ENCODE measurements around the gene HOXD3.

Gene HOXD3

DNA sequence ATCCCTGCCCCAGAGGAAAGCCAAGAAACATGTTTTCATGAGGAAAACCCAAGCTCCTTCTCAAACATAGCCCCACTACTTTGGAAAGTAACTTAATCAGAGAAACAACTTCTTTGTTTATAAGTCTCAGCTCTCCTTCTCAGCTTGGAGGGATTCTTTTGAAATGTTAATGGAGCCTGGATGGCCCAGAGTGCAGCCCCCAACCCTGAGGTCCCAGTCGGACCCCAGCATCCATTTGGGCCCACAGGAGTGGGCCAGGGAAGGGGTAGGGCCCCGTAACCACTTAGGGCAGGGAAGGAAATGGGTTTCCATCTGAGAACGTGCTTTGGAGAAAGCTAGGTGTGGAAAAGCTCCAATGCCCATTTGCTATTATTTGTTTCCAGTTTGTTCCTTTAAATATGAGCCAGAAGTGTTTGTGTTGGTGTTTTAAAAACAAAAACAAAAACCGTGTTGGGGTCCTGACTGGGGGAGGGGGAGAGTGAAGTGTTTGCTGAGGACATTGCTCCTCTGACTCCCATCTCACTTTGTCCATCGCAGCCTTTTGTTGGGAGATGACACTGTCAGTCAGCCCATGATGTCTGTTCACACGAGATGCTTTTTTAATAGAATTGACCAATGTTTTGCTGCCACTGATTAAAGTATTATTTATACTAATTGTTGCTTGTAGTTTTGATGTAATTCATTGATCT is 1.6 kb upstream of the HOXD3 start:
- H3K36me3 ChIP-seq (ENCODE audit: insufficient read depth, low read length): no peaks in the 10 kb centered on the region
- no peaks in the 10 kb centered on the region for H3K4me1 ChIP-seq (ENCODE audit: insufficient read depth, low read length)
- ATAC-seq (ENCODE audit: insufficient read depth, low read depth) (no peak), DNase-seq (no peak)
- H3K9ac ChIP-seq (ENCODE audit: low read depth, low read length): no peak overlapping the region
- H3K27ac ChIP-seq (ENCODE audit: low read length): no peak overlapping the region
- H3K4me2 ChIP-seq (ENCODE audit: insufficient read depth, low read length): no peak overlapping the region
- H2AFZ ChIP-seq (ENCODE audit: low read depth, low read length): no peak overlapping the region
- H3K27me3 ChIP-seq (ENCODE audit: insufficient read depth, low read length, poor library complexity): peaks cover 4% of the 10 kb centered on the region
- no peaks in the 10 kb centered on the region for H3K79me2 ChIP-seq (ENCODE audit: insufficient read depth, low read length)
- no peak for TF ChIP-seq EZH2 (IDR thresholded peaks at IDR 0.05; ENCODE audit: borderline replicate concordance, low read depth, low read length, severe bottlenecking)
- TF ChIP-seq, protein P1, sequence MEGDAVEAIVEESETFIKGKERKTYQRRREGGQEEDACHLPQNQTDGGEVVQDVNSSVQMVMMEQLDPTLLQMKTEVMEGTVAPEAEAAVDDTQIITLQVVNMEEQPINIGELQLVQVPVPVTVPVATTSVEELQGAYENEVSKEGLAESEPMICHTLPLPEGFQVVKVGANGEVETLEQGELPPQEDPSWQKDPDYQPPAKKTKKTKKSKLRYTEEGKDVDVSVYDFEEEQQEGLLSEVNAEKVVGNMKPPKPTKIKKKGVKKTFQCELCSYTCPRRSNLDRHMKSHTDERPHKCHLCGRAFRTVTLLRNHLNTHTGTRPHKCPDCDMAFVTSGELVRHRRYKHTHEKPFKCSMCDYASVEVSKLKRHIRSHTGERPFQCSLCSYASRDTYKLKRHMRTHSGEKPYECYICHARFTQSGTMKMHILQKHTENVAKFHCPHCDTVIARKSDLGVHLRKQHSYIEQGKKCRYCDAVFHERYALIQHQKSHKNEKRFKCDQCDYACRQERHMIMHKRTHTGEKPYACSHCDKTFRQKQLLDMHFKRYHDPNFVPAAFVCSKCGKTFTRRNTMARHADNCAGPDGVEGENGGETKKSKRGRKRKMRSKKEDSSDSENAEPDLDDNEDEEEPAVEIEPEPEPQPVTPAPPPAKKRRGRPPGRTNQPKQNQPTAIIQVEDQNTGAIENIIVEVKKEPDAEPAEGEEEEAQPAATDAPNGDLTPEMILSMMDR (IDR thresholded peaks at IDR 0.05; ENCODE audit: borderline replicate concordance, extremely low read depth, low read length, poor library complexity, severe bottlenecking): no peak
- H4K20me1 ChIP-seq (ENCODE audit: insufficient read depth, low read length): no peaks in the 10 kb centered on the region
- H3K9me3 ChIP-seq (ENCODE audit: insufficient read depth, low read length, severe bottlenecking): no peaks in the 10 kb centered on the region
- H3K4me3 ChIP-seq (ENCODE audit: low read depth in 1 of 2, low read length in 2 of 2): no peak overlapping the region

DNA sequence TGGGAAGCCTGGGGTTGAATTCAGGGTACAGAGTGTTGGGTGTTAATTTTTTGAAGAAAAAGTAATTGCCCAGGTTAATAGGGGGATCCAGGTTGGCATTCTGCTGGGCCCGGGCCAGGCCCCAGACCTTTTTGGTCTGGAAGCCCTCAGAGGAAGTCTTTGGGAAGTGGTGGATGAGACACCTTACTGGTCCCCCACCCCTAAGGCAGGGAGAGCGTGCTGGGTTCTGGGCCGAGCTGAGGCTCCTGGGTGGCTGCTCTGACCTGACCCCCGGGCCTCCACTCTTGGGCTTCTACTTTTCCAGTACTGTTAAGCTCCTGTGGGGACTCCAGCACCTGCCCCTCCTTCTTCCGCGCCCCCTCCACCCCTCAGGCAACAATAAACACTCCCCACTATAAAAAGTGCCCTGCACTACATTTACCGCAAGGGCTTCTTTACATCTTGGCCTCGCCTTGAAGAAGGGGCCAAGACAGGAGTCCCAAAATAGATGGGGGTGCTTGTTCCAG is 753 bp upstream of the HOXD3 start:
- no peaks in the 10 kb centered on the region for H3K36me3 ChIP-seq (ENCODE audit: insufficient read depth, low read length)
- no peak overlapping the region for H3K4me2 ChIP-seq (ENCODE audit: insufficient read depth, low read length)
- no peak overlapping the region for H3K4me3 ChIP-seq (ENCODE audit: low read depth in 1 of 2, low read length in 2 of 2)
- H3K9ac ChIP-seq (ENCODE audit: low read depth, low read length): no peak overlapping the region
- H2AFZ ChIP-seq (ENCODE audit: low read depth, low read length): no peak overlapping the region
- H3K27me3 ChIP-seq (ENCODE audit: insufficient read depth, low read length, poor library complexity): peaks cover 4% of the 10 kb centered on the region
- ATAC-seq (ENCODE audit: insufficient read depth, low read depth) (no peak), DNase-seq (no peak)
- no peaks in the 10 kb centered on the region for H4K20me1 ChIP-seq (ENCODE audit: insufficient read depth, low read length)
- H3K27ac ChIP-seq (ENCODE audit: low read length): no peak overlapping the region
- no peaks in the 10 kb centered on the region for H3K9me3 ChIP-seq (ENCODE audit: insufficient read depth, low read length, severe bottlenecking)
- TF ChIP-seq EZH2 (IDR thresholded peaks at IDR 0.05; ENCODE audit: borderline replicate concordance, low read depth, low read length, severe bottlenecking): no peak
- TF ChIP-seq, protein P1 (IDR thresholded peaks at IDR 0.05; ENCODE audit: borderline replicate concordance, extremely low read depth, low read length, poor library complexity, severe bottlenecking): no peak
- no peaks in the 10 kb centered on the region for H3K79me2 ChIP-seq (ENCODE audit: insufficient read depth, low read length)
- no peaks in the 10 kb centered on the region for H3K4me1 ChIP-seq (ENCODE audit: insufficient read depth, low read length)

DNA sequence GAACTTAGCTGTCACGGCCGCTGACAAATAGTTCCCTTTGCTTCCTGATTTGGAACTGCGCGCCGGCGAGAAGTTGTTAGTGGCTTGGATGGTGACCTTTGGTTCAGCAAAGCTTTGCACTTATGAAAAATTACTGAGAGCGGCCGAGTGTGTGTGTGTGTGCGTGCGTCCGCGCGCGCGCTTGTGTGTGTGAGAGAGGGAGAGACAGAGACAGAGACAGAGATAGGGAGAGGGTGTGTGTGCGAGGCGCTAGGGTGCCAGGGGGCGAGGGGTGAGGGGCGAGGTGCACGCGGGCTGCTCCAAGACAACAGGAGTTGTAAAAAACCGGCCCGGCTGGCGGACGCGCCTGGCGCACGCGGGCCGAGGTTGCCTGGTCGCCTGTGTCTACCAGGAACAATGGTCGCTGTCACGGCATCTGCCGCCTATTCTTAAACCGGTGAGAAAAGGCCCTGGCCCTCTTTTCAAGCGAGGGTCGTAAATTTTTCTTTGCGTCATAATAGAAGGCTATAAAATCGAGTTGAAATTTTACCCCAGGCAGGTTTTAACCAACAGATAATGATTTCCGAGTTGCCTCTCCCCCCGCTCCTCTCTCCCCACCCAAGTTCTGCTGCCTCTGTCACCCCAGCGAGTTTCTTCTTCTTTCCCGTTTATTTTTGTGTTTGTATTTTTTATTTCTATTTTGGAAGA is 535 bp downstream of the HOXD3 start:
- no peaks in the 10 kb centered on the region for H3K36me3 ChIP-seq (ENCODE audit: insufficient read depth, low read length)
- H2AFZ ChIP-seq (ENCODE audit: low read depth, low read length): no peak overlapping the region
- peaks cover 4% of the 10 kb centered on the region for H3K27me3 ChIP-seq (ENCODE audit: insufficient read depth, low read length, poor library complexity)
- H3K4me2 ChIP-seq (ENCODE audit: insufficient read depth, low read length): no peak overlapping the region
- TF ChIP-seq, protein P1 (IDR thresholded peaks at IDR 0.05; ENCODE audit: borderline replicate concordance, extremely low read depth, low read length, poor library complexity, severe bottlenecking): no peak
- TF ChIP-seq EZH2 (IDR thresholded peaks at IDR 0.05; ENCODE audit: borderline replicate concordance, low read depth, low read length, severe bottlenecking): no peak
- H3K79me2 ChIP-seq (ENCODE audit: insufficient read depth, low read length): no peaks in the 10 kb centered on the region
- no peaks in the 10 kb centered on the region for H3K9me3 ChIP-seq (ENCODE audit: insufficient read depth, low read length, severe bottlenecking)
- ATAC-seq (ENCODE audit: insufficient read depth, low read depth) (no peak), DNase-seq (no peak)
- H3K4me1 ChIP-seq (ENCODE audit: insufficient read depth, low read length): no peaks in the 10 kb centered on the region
- H3K4me3 ChIP-seq (ENCODE audit: low read depth in 1 of 2, low read length in 2 of 2): no peak overlapping the region
- no peak overlapping the region for H3K9ac ChIP-seq (ENCODE audit: low read depth, low read length)
- no peaks in the 10 kb centered on the region for H4K20me1 ChIP-seq (ENCODE audit: insufficient read depth, low read length)
- H3K27ac ChIP-seq (ENCODE audit: low read length): no peak overlapping the region
